Loucy (cell line): ENCODE measurements around the gene WDR33.

Source experiments
- H2AFZ ChIP-seq: fragments of 200-600 bp; sonication (generic); 2 replicates; pipeline ENCODE4 v1.6.0; 2016; ENCODE audit warnings: antibody characterized with exemption, mild to moderate bottlenecking, low read length, moderate library complexity
- H3F3A ChIP-seq: fragments of 200-600 bp; 2 replicates; pipeline ENCODE4 v1.6.0; 2016; ENCODE audit warnings: antibody characterized with exemption, low read depth, mild to moderate bottlenecking
- H3K27me3 ChIP-seq: fragments of 200-600 bp; sonication (generic); 2 replicates; pipeline ENCODE4 v1.6.1; 2014; ENCODE audit warnings: low read length, mild to moderate bottlenecking; ENCODE audit not compliant: insufficient read depth, poor library complexity, severe bottlenecking
- H3K36me3 ChIP-seq: fragments of 200-600 bp; sonication (generic); 2 replicates; pipeline ENCODE4 v1.6.1; 2016; ENCODE audit warnings: low read length; ENCODE audit not compliant: insufficient read depth
- H3K4me1 ChIP-seq: fragments of 200-600 bp; sonication (generic); 2 replicates; pipeline ENCODE4 v1.5.1; 2014; ENCODE audit warnings: low read length, mild to moderate bottlenecking; ENCODE audit not compliant: insufficient read depth, poor library complexity, severe bottlenecking
- H3K4me2 ChIP-seq: fragments of 200-600 bp; sonication (generic); 2 replicates; pipeline ENCODE4 v1.6.0; 2014; ENCODE audit warnings: antibody characterized with exemption, low read length, low read depth, mild to moderate bottlenecking; ENCODE audit not compliant: poor library complexity, severe bottlenecking
- H3K4me3 ChIP-seq: fragments of 200-600 bp; sonication (generic); 2 replicates; pipeline ENCODE4 v1.5.1; 2014; ENCODE audit warnings: low read length, mild to moderate bottlenecking, mixed read lengths; ENCODE audit not compliant: poor library complexity, severe bottlenecking
- H3K79me2 ChIP-seq: fragments of 200-600 bp; sonication (generic); 2 replicates; pipeline ENCODE4 v1.6.1; 2014; ENCODE audit warnings: low read length; ENCODE audit not compliant: insufficient read depth
- H3K9ac ChIP-seq: fragments of 200-600 bp; sonication (generic); 2 replicates; pipeline ENCODE4 v1.6.0; 2014; ENCODE audit warnings: mild to moderate bottlenecking, low read depth, low read length, moderate library complexity; ENCODE audit not compliant: poor library complexity, severe bottlenecking
- H3K9me2 ChIP-seq: fragments of 200-600 bp; sonication (generic); replicated peaks from 2 replicates; pipeline ENCODE4 v1.6.1; 2016; ENCODE audit warnings: low read depth, low read length, mixed read lengths
- H3K9me3 ChIP-seq: fragments of 200-600 bp; sonication (generic); 2 replicates; pipeline ENCODE4 v1.6.1; 2014; ENCODE audit warnings: mild to moderate bottlenecking, antibody characterized with exemption, low read length, low read depth; ENCODE audit not compliant: insufficient read depth
- H4K20me1 ChIP-seq: fragments of 200-600 bp; sonication (generic); 2 replicates; pipeline ENCODE4 v1.6.0; 2014; ENCODE audit warnings: antibody characterized with exemption, low read length, mild to moderate bottlenecking; ENCODE audit not compliant: insufficient read depth, poor library complexity, severe bottlenecking
- CTCF ChIP-seq: fragments of 200-600 bp; sonication (generic); conservative IDR thresholded peaks from 2 replicates; pipeline ENCODE4 v1.5.1; 2014; ENCODE audit warnings: mild to moderate bottlenecking, antibody characterized with exemption, low read length
- EZH2phosphoT487 ChIP-seq: fragments of 200-600 bp; IDR thresholded peaks from 2 replicates; pipeline ENCODE4 v1.6.1; 2018; ENCODE audit warnings: antibody characterized with exemption, mild to moderate bottlenecking, moderate library complexity, borderline replicate concordance

WDR33 gene

GRCh38 chr2:127690696-127691095, 120.3 kb downstream of the WDR33 start:
- no peak overlapping the region for H3K4me2 ChIP-seq
- H3F3A ChIP-seq = no peaks in the 10 kb centered on the region
- H3K9me2 ChIP-seq = no peaks in the 10 kb centered on the region
- H3K27me3 ChIP-seq = no peaks in the 10 kb centered on the region
- TF ChIP-seq CTCF (no peak), EZH2phosphoT487 (no peak)
- H4K20me1 ChIP-seq = no peaks in the 10 kb centered on the region
- peaks cover 21% of the 10 kb centered on the region; the same call in 1 of the 2 replicates for H3K9me3 ChIP-seq
- no peaks in the 10 kb centered on the region for H3K79me2 ChIP-seq
- H3K4me3 ChIP-seq = no peak overlapping the region
- no peak overlapping the region for H3K9ac ChIP-seq
- no peaks in the 10 kb centered on the region for H3K4me1 ChIP-seq
- no peaks in the 10 kb centered on the region for H3K36me3 ChIP-seq
- no peak overlapping the region for H2AFZ ChIP-seq

- Histone ChIP-seq H3K9ac (no peak overlapping the region), H3K36me3 (no peaks in the 10 kb centered on the region), H3K4me2 (no peak overlapping the region), H3K9me3 (peaks cover 21% of the 10 kb centered on the region; the same call in 1 of the 2 replicates), H3K4me1 (no peaks in the 10 kb centered on the region), H4K20me1 (no peaks in the 10 kb centered on the region), H2AFZ (no peak overlapping the region), H3K79me2 (no peaks in the 10 kb centered on the region), H3K9me2 (no peaks in the 10 kb centered on the region), H3K27me3 (no peaks in the 10 kb centered on the region), H3F3A (no peaks in the 10 kb centered on the region), H3K4me3 (no peak overlapping the region)
- TF ChIP-seq EZH2phosphoT487 (no peak), CTCF (no peak)
Measured at GRCh38 chr2:127688405-127688804, 122.6 kb downstream of the WDR33 start.

GRCh38 chr2:127685410-127686080, 125.4 kb downstream of the WDR33 start:
- no peak overlapping the region for H3K4me2 ChIP-seq
- no peaks in the 10 kb centered on the region for H3K4me1 ChIP-seq
- H2AFZ ChIP-seq = no peak overlapping the region
- H3K9me3 ChIP-seq = peaks cover 14% of the 10 kb centered on the region; the same call in 1 of the 2 replicates
- H3K4me3 ChIP-seq = no peak overlapping the region
- no peaks in the 10 kb centered on the region for H4K20me1 ChIP-seq
- no peaks in the 10 kb centered on the region for H3F3A ChIP-seq
- H3K79me2 ChIP-seq = no peaks in the 10 kb centered on the region
- no peaks in the 10 kb centered on the region for H3K36me3 ChIP-seq
- H3K27me3 ChIP-seq = no peaks in the 10 kb centered on the region
- no peak overlapping the region for H3K9ac ChIP-seq
- TF ChIP-seq CTCF (no peak), EZH2phosphoT487 (no peak)
- H3K9me2 ChIP-seq = no peaks in the 10 kb centered on the region
